Keratinocyte (primary cell): Measurements from ENCODE around the gene MBD1. TPM values are rescaled to one million over a fixed set of nuclear protein-coding genes. Genes with fewer than 3 reads are reported as not detected.

Experiments used
- DNase-seq: peaks from one replicate; pipeline ENCODE4 v3.0.0-alpha.2; 2011; ENCODE audit warnings: low read depth, missing footprints, low spot score
- FAIRE-seq: peaks from 2 replicates; lab custom pipeline; 2011; peaks lifted over from hg19 to GRCh38; lab: Jason Lieb, UNC
- H2AFZ ChIP-seq: 2 replicates; pipeline ENCODE4 v1.6.0; 2012; ENCODE audit warnings: low read length, control low read depth, inconsistent platforms; ENCODE audit not compliant: control insufficient read depth
- H3K27ac ChIP-seq: 2 replicates; pipeline ENCODE4 v1.5.1; 2011; ENCODE audit warnings: low read length; ENCODE audit not compliant: control insufficient read depth, insufficient read depth
- H3K27me3 ChIP-seq: 3 replicates; pipeline ENCODE4 v1.6.0; 2011; ENCODE audit warnings: low read length; ENCODE audit not compliant: control insufficient read depth, insufficient read depth; ENCODE audit errors: extremely low read depth
- H3K36me3 ChIP-seq, 2 experiments: 2 replicates in 1 of 2; 3 replicates in 1 of 2; pipeline ENCODE4 v1.5.1; 2011; ENCODE audit warnings: low read length in 2 of 2, mild to moderate bottlenecking in 1 of 2; ENCODE audit not compliant: control insufficient read depth in 2 of 2, insufficient read depth in 2 of 2; ENCODE audit errors: extremely low read depth in 1 of 2
- H3K4me1 ChIP-seq: 3 replicates; pipeline ENCODE4 v1.5.1; 2011; ENCODE audit warnings: low read length; ENCODE audit not compliant: control insufficient read depth, insufficient read depth; ENCODE audit errors: extremely low read depth
- H3K4me2 ChIP-seq: 3 replicates; pipeline ENCODE4 v1.6.0; 2011; ENCODE audit warnings: low read depth, low read length; ENCODE audit not compliant: control insufficient read depth, insufficient read depth; ENCODE audit errors: extremely low read depth
- H3K4me3 ChIP-seq, 3 experiments: fragments of 200-600 bp in 1 of 3; sonication (generic) in 1 of 3; 2 replicates in 2 of 3; 3 replicates in 1 of 3; pipeline ENCODE4 v1.5.1; 2011 to 2016; ENCODE audit warnings: low read length in 3 of 3, mild to moderate bottlenecking in 3 of 3, control low read depth in 2 of 3, inconsistent platforms in 1 of 3, low read depth in 1 of 3, mixed read lengths in 1 of 3, mixed run types in 1 of 3, moderate library complexity in 1 of 3; ENCODE audit not compliant: control insufficient read depth in 2 of 3, insufficient read depth in 2 of 3; ENCODE audit errors: extremely low read depth in 1 of 3
- H3K79me2 ChIP-seq: 2 replicates; pipeline ENCODE4 v1.6.0; 2012; ENCODE audit warnings: low read length; ENCODE audit not compliant: control insufficient read depth, insufficient read depth
- H3K9ac ChIP-seq: 3 replicates; pipeline ENCODE4 v1.6.0; 2011; ENCODE audit warnings: low read length; ENCODE audit not compliant: control insufficient read depth, insufficient read depth; ENCODE audit errors: extremely low read depth
- H3K9me1 ChIP-seq: 3 replicates; pipeline ENCODE4 v1.6.0; 2011; ENCODE audit warnings: low read length; ENCODE audit not compliant: control insufficient read depth, insufficient read depth; ENCODE audit errors: extremely low read depth
- H3K9me3 ChIP-seq: 2 replicates; pipeline ENCODE4 v1.5.1; 2012; ENCODE audit warnings: low read depth, low read length; ENCODE audit not compliant: control insufficient read depth
- H4K20me1 ChIP-seq: 3 replicates; pipeline ENCODE4 v1.6.0; 2011; ENCODE audit warnings: low read length; ENCODE audit not compliant: control insufficient read depth, insufficient read depth; ENCODE audit errors: extremely low read depth
- EZH2 ChIP-seq: IDR thresholded peaks from one replicate; pipeline ENCODE4 v1.6.1; 2012; ENCODE audit warnings: inconsistent platforms, mild to moderate bottlenecking, low read length, moderate library complexity
- dilution Hi-C: fragments of 300-500 bp; cut with MboI; formaldehyde crosslinking; loops from one replicate; pipeline ENCODE4 v1.7.0; 2020; ENCODE audit warnings: low sequenced_read_pairs; ENCODE audit not compliant: extremely low pct_ligation_motif_present
- polyA plus RNA-seq, 5 experiments: library from polyadenylated mRNA; depleted of rRNA in 3 of 5; stranded (reverse) in 3 of 5; stranded (forward) in 1 of 5; unstranded in 1 of 5; fragments of >200 nt; gene quantifications; 1 replicate in 1 of 5; 2 replicates in 3 of 5; 3 replicates in 1 of 5; pipeline versions ENCODE4 v1.2.1 to v1.2.3, GENCODE V29; 2011 to 2012; ENCODE audit warnings: missing spikeins in 2 of 5, low read depth in 1 of 5, low replicate concordance in 1 of 5
- TF ChIP-seq, protein P1 (sequence below), 3 experiments: IDR thresholded peaks in 1 of 3; conservative IDR thresholded peaks in 1 of 3; optimal IDR thresholded peaks in 1 of 3; 2 replicates in 2 of 3; 3 replicates in 1 of 3; pipeline versions ENCODE3 to v1.5.1; 2011; ENCODE audit warnings: low read length in 3 of 3, mild to moderate bottlenecking in 3 of 3, moderate library complexity in 2 of 3, control low read depth in 1 of 3, inconsistent platforms in 1 of 3; ENCODE audit not compliant: insufficient read depth in 2 of 3; ENCODE audit errors: extremely low read depth in 1 of 3

Gene MBD1
- polyA plus RNA-seq, 1 donor (not counting 4 experiments of a cell fraction or from before 2014, with no cell fraction given), result 64.2 TPM

GRCh38 chr18:50315100-50315871 is 34.0 kb upstream of the MBD1 start:
- Histone ChIP-seq H3K27me3 (peaks cover 3% of the 10 kb centered on the region), H2AFZ (no peak overlapping the region), H3K4me2 (no peak overlapping the region), H3K9me1 (no peaks in the 10 kb centered on the region), H3K36me3 (no peaks in the 10 kb centered on the region), H3K4me1 (no peaks in the 10 kb centered on the region), H3K9ac (no peak overlapping the region), H3K4me3 (no peak overlapping the region), H4K20me1 (no peaks in the 10 kb centered on the region), H3K79me2 (no peaks in the 10 kb centered on the region), H3K27ac (no peak overlapping the region), H3K9me3 (no peaks in the 10 kb centered on the region)
- no peak for TF ChIP-seq EZH2
- TF ChIP-seq, protein P1, sequence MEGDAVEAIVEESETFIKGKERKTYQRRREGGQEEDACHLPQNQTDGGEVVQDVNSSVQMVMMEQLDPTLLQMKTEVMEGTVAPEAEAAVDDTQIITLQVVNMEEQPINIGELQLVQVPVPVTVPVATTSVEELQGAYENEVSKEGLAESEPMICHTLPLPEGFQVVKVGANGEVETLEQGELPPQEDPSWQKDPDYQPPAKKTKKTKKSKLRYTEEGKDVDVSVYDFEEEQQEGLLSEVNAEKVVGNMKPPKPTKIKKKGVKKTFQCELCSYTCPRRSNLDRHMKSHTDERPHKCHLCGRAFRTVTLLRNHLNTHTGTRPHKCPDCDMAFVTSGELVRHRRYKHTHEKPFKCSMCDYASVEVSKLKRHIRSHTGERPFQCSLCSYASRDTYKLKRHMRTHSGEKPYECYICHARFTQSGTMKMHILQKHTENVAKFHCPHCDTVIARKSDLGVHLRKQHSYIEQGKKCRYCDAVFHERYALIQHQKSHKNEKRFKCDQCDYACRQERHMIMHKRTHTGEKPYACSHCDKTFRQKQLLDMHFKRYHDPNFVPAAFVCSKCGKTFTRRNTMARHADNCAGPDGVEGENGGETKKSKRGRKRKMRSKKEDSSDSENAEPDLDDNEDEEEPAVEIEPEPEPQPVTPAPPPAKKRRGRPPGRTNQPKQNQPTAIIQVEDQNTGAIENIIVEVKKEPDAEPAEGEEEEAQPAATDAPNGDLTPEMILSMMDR (optimal IDR thresholded peaks at IDR 0.05 in 1 of 3, IDR thresholded peaks at IDR 0.05 in 1 of 3, conservative IDR thresholded peaks at IDR 0.05 in 1 of 3; ENCODE audit: extremely low read depth in 1 of 3, insufficient read depth in 2 of 3, low read length in 3 of 3), result no peak
- dilution Hi-C loops, result no loop called here
- no peak for DNase-seq
- no peak for FAIRE-seq

- no peak for DNase-seq
- H3K9ac ChIP-seq, result no peak overlapping the region
- H2AFZ ChIP-seq, result no peak overlapping the region
Measured at GRCh38 chr18:50313873-50314460, 32.6 kb upstream of the MBD1 start.

More at GRCh38 chr18:50313873-50314460, 32.6 kb upstream of the MBD1 start:
- Histone ChIP-seq H4K20me1 (no peaks in the 10 kb centered on the region), H3K9me3 (no peaks in the 10 kb centered on the region), H3K79me2 (no peaks in the 10 kb centered on the region), H3K9me1 (no peaks in the 10 kb centered on the region), H3K4me1 (no peaks in the 10 kb centered on the region), H3K27ac (no peak overlapping the region), H3K4me3 (no peak overlapping the region), H3K27me3 (peaks cover 3% of the 10 kb centered on the region), H3K4me2 (no peak overlapping the region), H3K36me3 (no peaks in the 10 kb centered on the region)
- dilution Hi-C loops, result no loop called here
- FAIRE-seq, result no peak
- TF ChIP-seq, protein P1 (optimal IDR thresholded peaks at IDR 0.05 in 1 of 3, IDR thresholded peaks at IDR 0.05 in 1 of 3, conservative IDR thresholded peaks at IDR 0.05 in 1 of 3; ENCODE audit: extremely low read depth in 1 of 3, insufficient read depth in 2 of 3, low read length in 3 of 3), result no peak
- TF ChIP-seq EZH2, result no peak
